ENCODE measurements around the gene VCAN.

DNA sequence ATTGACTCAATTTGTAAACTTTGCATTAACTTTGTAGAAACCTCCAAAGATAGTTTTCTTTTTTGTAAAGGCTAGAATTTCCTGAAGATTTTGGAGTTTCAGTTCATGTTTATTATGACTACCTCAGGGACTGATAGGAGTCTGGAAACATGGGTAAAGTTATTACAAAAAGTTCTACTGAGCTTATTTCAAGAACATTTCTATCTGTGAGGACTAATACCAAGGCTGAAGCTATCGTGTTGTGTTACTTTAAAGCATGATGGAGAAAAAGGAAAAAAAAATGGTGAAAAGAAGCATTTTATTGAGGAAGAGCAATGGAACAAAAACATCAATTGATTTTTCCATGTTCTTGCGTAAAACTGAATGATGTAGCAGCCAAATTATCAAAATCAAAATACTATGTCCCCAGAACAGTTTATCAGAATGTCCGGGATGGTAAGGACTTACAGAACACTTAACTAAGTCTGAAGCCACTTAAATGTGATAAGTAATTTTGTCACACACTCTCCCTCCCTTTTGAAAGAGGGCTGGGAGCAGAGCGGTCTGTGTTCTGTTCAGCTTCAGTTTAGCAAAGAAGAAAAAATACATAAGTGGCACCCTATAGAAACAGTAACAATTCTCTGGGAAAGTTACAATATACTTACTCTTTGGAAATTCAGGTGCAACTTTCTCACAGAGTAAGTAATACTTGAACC lies 25.1 kb upstream of the VCAN start:
- TF ChIP-seq, protein P1, sequence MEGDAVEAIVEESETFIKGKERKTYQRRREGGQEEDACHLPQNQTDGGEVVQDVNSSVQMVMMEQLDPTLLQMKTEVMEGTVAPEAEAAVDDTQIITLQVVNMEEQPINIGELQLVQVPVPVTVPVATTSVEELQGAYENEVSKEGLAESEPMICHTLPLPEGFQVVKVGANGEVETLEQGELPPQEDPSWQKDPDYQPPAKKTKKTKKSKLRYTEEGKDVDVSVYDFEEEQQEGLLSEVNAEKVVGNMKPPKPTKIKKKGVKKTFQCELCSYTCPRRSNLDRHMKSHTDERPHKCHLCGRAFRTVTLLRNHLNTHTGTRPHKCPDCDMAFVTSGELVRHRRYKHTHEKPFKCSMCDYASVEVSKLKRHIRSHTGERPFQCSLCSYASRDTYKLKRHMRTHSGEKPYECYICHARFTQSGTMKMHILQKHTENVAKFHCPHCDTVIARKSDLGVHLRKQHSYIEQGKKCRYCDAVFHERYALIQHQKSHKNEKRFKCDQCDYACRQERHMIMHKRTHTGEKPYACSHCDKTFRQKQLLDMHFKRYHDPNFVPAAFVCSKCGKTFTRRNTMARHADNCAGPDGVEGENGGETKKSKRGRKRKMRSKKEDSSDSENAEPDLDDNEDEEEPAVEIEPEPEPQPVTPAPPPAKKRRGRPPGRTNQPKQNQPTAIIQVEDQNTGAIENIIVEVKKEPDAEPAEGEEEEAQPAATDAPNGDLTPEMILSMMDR (conservative IDR thresholded peaks at IDR 0.05; ENCODE audit: low read depth, low read length) = no peak
- TF ChIP-seq, protein P2, sequence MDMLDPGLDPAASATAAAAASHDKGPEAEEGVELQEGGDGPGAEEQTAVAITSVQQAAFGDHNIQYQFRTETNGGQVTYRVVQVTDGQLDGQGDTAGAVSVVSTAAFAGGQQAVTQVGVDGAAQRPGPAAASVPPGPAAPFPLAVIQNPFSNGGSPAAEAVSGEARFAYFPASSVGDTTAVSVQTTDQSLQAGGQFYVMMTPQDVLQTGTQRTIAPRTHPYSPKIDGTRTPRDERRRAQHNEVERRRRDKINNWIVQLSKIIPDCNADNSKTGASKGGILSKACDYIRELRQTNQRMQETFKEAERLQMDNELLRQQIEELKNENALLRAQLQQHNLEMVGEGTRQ (IDR thresholded peaks at IDR 0.05; ENCODE audit: low read depth, low read length) = no peak

Data from IMR-90 (cell line).